ENCODE results near the gene MCOLN2. TPM values are rescaled to one million over a fixed set of nuclear protein-coding genes. Genes with fewer than 3 reads are reported as not detected.
"Not testable (repeated sequence)": the region's sequence is repeated elsewhere in the genome, so short reads cannot be mapped to it uniquely, and the experiment has no call there.

The MCOLN2 gene
- total RNA-seq, 2 experiments from 2014 or later = 11.4 to 12.9 TPM

GRCh38 chr1:85015826-85016225 lies 18.9 kb upstream of the MCOLN2 start:
- CTCF ChIA-PET = interaction anchor here (1.5 to 1.8 kb wide), 2 partner anchors 12 to 71 kb away, joined by 3 to 5 read pairs; no protein-coding TSS in a partner anchor
- ATAC-seq (no peak), DNase-seq (no peak)
- Mint-ChIP-seq H3K36me3 (ENCODE audit: low read depth) (peaks cover 2% of the 10 kb centered on the region), H3K27ac (no peak overlapping the region), H3K4me1 (ENCODE audit: low read depth) (peaks cover 7% of the 10 kb centered on the region), H3K9me3 (ENCODE audit: insufficient read depth) (peaks cover 13% of the 10 kb centered on the region), H3K27me3 (ENCODE audit: low read depth) (peaks cover 17% of the 10 kb centered on the region), H3K4me3 (no peak overlapping the region)
- POLR2A ChIA-PET = no interaction called here

GRCh38 chr1:85005641-85006040 lies 8.7 kb upstream of the MCOLN2 start:
- peak overlapping the region; percentile 22 for H3K4me3 Mint-ChIP-seq
- CTCF ChIA-PET = interaction anchor here (0.9 kb wide), 1 partner anchor 13 kb away, joined by 3 read pairs; no protein-coding TSS in a partner anchor
- ATAC-seq, DNase-seq, POLR2A ChIA-PET: not testable (repeated sequence)
- peaks cover 22% of the 10 kb centered on the region for H3K27me3 Mint-ChIP-seq (ENCODE audit: low read depth)
- peaks cover 43% of the 10 kb centered on the region for H3K36me3 Mint-ChIP-seq (ENCODE audit: low read depth)
- H3K4me1 Mint-ChIP-seq (ENCODE audit: low read depth) = peaks cover 25% of the 10 kb centered on the region
- H3K27ac Mint-ChIP-seq = peak overlapping the region; percentile 58
- peaks cover 34% of the 10 kb centered on the region for H3K9me3 Mint-ChIP-seq (ENCODE audit: insufficient read depth)

GRCh38 chr1:85001742-85002141 lies 4.8 kb upstream of the MCOLN2 start:
- POLR2A ChIA-PET = no interaction called here
- Mint-ChIP-seq H3K27me3 (ENCODE audit: low read depth) (peaks cover 33% of the 10 kb centered on the region), H3K27ac (no peak overlapping the region), H3K4me1 (ENCODE audit: low read depth) (peaks cover 37% of the 10 kb centered on the region), H3K4me3 (no peak overlapping the region), H3K9me3 (ENCODE audit: insufficient read depth) (peaks cover 26% of the 10 kb centered on the region), H3K36me3 (ENCODE audit: low read depth) (peaks cover 31% of the 10 kb centered on the region)
- ATAC-seq = no peak
- DNase-seq = no peak
- CTCF ChIA-PET = interaction anchor here (0.9 to 3.5 kb wide), 2 partner anchors 57 to 257 kb away, joined by 4 to 18 read pairs; partner anchors contain the start of gene C1orf52

- peaks cover 43% of the 10 kb centered on the region for H3K4me1 Mint-ChIP-seq (ENCODE audit: low read depth)
- H3K27ac Mint-ChIP-seq = peak overlapping the region; percentile 6
- H3K27me3 Mint-ChIP-seq (ENCODE audit: low read depth) = peaks cover 35% of the 10 kb centered on the region
- DNase-seq (peak; percentile 63), ATAC-seq (peak; percentile 27)
- peaks cover 3% of the 10 kb centered on the region for H3K9me3 Mint-ChIP-seq (ENCODE audit: insufficient read depth)
- POLR2A ChIA-PET = no interaction called here
- H3K36me3 Mint-ChIP-seq (ENCODE audit: low read depth) = peaks cover 15% of the 10 kb centered on the region
- CTCF ChIA-PET = interaction anchor here (0.8 to 1.1 kb wide), 4 partner anchors 29 to 260 kb away, joined by 3 to 11 read pairs (median 5); partner anchors contain the start of gene C1orf52
- peak overlapping the region; percentile 84 for H3K4me3 Mint-ChIP-seq
These were observed 1.8 kb upstream of the MCOLN2 start for GRCh38 chr1:84998642-84999280.

DNA sequence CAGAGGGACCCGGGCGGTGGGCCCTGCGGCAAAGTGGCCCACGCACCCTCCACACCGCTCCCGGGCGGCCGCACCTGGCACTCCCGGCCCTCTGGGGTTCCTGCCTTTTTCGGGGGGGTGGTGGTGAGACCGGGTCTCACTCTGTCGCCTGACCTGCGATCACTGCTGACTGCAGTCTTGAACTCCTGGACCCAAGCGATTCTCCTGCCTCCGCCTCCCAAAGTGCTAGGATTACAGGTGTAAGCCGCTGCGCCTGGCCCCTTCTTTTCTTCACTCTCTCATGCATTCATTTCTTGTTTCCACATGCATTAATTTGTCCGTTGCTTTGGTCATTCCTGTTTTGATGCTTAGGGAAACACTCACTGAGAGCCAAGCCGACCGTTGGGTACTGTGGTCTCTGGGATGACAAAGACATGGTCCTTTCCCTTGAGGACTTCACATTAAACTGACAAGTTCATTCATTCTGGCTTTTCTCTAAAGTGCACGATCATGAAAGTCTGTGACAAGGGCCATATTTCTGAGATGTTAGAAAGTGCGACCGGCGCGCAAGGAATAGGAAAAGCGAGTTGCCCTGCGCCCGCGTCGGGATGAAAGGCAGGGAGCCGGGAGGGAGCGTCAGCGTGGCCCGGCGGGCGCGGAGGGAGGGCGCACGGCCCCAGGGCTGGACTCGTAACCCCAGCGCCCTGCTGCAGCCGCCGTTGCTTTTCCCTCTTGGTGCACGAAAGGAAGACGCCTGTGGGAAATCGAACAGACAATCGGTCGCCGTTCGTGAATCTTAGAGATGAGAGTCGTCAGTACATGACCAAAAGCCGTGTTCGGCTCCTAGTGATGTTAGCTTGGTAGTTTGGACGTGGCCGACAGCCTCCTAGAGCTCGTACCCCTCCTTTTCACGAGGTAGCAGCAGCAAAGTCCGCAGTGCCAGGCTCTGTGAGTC lies 1.0 kb upstream of the MCOLN2 start:
- H3K27me3 Mint-ChIP-seq (ENCODE audit: low read depth) = peaks cover 32% of the 10 kb centered on the region
- peak overlapping the region; percentile 47 for H3K27ac Mint-ChIP-seq
- peaks cover 45% of the 10 kb centered on the region for H3K4me1 Mint-ChIP-seq (ENCODE audit: low read depth)
- ATAC-seq = no peak
- ChIA-PET POLR2A (interaction anchor here (2.1 kb wide), 1 partner anchor 279 kb away, joined by 4 read pairs; the partner anchor contains the start of gene BCL10), CTCF (interaction anchor here (0.8 to 1.1 kb wide), 4 partner anchors 30 to 261 kb away, joined by 3 to 11 read pairs (median 5); partner anchors contain the start of gene C1orf52)
- no peak for DNase-seq
- H3K36me3 Mint-ChIP-seq (ENCODE audit: low read depth) = peaks cover 8% of the 10 kb centered on the region
- peak overlapping the region; percentile 84 for H3K4me3 Mint-ChIP-seq
- no peaks in the 10 kb centered on the region for H3K9me3 Mint-ChIP-seq (ENCODE audit: insufficient read depth)

DNA sequence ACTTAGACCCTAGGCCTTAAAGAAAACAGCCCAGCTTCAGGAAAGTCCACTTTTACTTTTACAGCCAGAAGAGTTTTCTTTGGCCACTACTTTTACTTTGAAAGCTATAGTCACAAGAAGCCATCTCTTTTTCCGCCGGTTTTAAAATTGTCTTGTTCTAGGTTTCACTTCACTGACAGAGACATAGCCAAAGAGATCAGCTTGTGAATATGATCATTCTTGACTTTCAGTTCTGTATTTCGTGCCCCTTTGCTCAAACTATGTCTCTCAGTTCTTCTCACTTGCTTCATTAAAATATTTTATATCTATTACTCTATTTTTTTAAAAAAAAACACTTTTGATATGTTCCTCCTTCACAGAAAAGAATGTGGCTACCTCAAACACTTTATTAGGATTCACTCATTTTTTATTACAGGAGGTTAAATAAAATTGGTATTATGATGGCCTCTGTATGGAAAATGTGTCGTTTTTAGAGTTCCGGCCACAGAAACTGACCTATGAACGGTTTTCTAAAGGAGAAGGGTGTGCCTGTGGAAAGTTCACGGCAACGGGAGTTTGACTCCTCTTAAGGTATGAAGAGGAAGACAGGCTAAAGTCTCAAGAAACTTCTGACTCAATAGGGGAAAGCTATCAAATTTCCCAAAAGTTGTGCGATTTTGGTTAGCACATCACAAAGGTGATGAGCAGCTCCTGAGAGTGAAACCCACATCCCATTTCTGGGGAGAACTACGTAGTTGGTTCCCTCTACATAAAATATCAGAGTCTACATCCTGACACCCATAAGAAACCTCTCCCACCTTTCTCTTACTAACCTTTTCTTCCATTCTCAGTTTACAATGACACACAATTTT lies 1.2 kb downstream of the MCOLN2 start:
- ChIA-PET POLR2A (interaction anchor here (0.8 to 2.1 kb wide), 3 partner anchors 23 to 281 kb away, joined by 3 to 4 read pairs (median 4); partner anchors contain the start of gene BCL10), CTCF (interaction anchor here (1.0 to 3.7 kb wide), 8 partner anchors 20 to 259 kb away, joined by 3 to 27 read pairs (median 4); no protein-coding TSS in a partner anchor)
- Mint-ChIP-seq H3K4me3 (peak overlapping the region; percentile 84), H3K36me3 (ENCODE audit: low read depth) (peaks cover 5% of the 10 kb centered on the region), H3K4me1 (ENCODE audit: low read depth) (peaks cover 54% of the 10 kb centered on the region), H3K27me3 (ENCODE audit: low read depth) (peaks cover 25% of the 10 kb centered on the region), H3K9me3 (ENCODE audit: insufficient read depth) (no peaks in the 10 kb centered on the region), H3K27ac (peak overlapping the region; percentile 52)
- ATAC-seq (no peak), DNase-seq (no peak)

DNA sequence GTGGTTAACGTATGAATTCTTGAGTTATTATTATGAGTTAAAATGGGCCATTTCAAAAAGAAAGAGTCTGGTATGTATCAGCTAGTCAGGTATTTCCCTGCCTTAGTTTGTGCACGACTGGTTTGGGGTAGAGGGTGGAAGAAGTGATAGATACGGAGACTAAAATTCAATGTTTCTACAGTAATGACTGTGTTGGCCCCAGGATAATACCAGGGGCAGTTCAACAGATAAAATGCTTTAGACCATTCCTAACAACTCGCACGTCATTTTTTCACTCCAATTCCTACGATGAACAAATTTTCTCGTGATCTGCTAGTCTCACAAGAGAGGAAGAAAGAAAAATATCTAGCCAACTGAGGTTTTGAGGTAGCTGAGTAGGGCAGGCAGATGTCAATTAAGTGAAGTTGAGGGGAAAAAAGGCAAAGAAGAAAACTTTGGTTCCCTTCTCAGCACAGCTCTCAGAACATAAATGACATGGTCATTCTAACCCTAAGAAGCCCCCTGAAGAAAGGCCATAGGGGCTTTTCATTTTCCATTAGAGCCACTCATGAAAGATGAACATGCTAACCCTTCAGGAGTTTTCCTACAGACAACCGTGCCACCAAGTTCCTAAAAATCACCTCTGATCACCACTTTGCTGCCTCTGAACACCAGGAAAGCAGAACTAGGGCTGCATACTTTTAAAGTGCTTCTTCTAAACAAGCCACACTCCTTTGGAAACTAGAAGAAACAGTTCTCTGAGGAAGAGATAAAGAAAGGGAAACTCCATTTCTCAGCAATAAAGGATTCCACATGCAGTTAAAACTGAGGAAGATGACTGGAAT lies 5.6 kb downstream of the MCOLN2 start:
- DNase-seq (no peak), ATAC-seq (no peak)
- Mint-ChIP-seq H3K27me3 (ENCODE audit: low read depth) (peaks cover 5% of the 10 kb centered on the region), H3K4me3 (peak overlapping the region; percentile 20), H3K9me3 (ENCODE audit: insufficient read depth) (no peaks in the 10 kb centered on the region), H3K4me1 (ENCODE audit: low read depth) (peaks cover 41% of the 10 kb centered on the region), H3K36me3 (ENCODE audit: low read depth) (peaks cover 5% of the 10 kb centered on the region), H3K27ac (peak overlapping the region; percentile 26)
- CTCF ChIA-PET = interaction anchor here (0.7 to 1.9 kb wide), 5 partner anchors 13 to 46 kb away, joined by 3 to 8 read pairs (median 4); no protein-coding TSS in a partner anchor
- POLR2A ChIA-PET = no interaction called here

DNA sequence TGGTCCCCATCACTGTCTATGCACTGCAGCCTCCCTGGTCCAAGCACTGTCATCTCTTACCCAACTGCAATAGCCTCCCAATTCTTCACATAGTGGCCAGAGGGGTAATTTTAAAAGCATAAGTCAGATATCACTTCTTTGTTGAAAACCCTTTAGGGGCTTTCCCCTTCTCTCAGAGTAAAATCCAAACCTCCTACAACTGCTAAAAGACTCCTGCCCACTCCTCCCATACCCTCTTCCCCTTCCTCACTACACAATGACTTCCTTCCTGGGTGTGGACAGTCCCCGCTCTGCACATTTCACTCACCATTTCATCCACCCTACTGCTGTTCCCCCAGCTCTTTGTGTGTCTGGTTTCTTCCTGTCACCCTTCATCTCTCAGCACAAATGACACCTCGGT lies 8.3 kb downstream of the MCOLN2 start:
- DNase-seq (no peak), ATAC-seq (peak; percentile 76)
- H3K27me3 Mint-ChIP-seq (ENCODE audit: low read depth) = peaks cover 2% of the 10 kb centered on the region
- ChIA-PET POLR2A (interaction anchor here (0.6 kb wide), 1 partner anchor 557 kb away, joined by 3 read pairs; no protein-coding TSS in a partner anchor), CTCF (interaction anchor here (1.9 kb wide), 1 partner anchor 44 kb away, joined by 4 read pairs; no protein-coding TSS in a partner anchor)
- H3K9me3 Mint-ChIP-seq (ENCODE audit: insufficient read depth) = no peaks in the 10 kb centered on the region
- peaks cover 29% of the 10 kb centered on the region for H3K4me1 Mint-ChIP-seq (ENCODE audit: low read depth)
- peaks cover 15% of the 10 kb centered on the region for H3K36me3 Mint-ChIP-seq (ENCODE audit: low read depth)
- H3K27ac Mint-ChIP-seq = peak overlapping the region; percentile 68
- H3K4me3 Mint-ChIP-seq = peak overlapping the region; percentile 3

DNA sequence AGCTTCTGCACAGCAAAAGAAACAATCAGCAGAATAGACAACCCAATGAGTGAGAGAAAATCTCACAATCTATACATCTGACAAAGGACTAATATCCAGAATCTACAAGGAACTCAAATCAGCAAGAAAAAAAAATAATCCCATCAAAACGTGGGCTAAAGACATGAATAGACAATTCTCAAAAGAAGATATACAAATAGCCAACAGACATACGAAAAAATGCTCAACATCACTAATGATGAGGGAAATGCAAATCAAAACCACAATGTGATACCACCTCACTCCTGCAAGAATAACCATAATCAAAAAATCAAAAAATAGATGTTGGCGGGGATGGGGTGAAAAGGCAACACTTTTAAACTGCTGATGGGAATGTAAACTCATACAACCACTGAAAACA lies 10.4 kb downstream of the MCOLN2 start:
- H3K27me3 Mint-ChIP-seq (ENCODE audit: low read depth); CTCF ChIA-PET; DNase-seq; POLR2A ChIA-PET; H3K27ac Mint-ChIP-seq; ATAC-seq; H3K4me3 Mint-ChIP-seq; H3K9me3 Mint-ChIP-seq (ENCODE audit: insufficient read depth): not testable (repeated sequence)
- Mint-ChIP-seq H3K4me1 (ENCODE audit: low read depth) (peaks cover 17% of the 10 kb centered on the region), H3K36me3 (ENCODE audit: low read depth) (peaks cover 18% of the 10 kb centered on the region)

DNA sequence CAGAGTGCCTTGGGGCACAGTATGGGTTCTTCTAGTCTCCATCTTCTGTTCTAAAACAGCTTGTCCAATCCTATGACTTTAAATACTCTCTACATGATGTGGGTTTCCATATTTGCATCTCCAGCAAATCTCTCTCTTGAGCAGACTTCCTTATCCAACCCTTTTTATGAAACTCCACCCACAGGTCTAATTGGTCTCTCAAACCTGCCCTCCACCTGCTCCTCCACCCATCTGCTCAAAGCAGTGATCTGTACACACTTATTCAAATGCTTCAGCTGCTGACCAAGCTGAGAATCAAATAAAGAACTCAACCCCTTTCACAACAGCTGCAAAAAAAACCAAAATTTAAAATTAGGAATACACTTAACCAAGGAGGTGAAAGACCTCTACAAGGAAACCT lies 11.5 kb downstream of the MCOLN2 start:
- Mint-ChIP-seq H3K4me3 (no peak overlapping the region), H3K27me3 (ENCODE audit: low read depth) (peaks cover 4% of the 10 kb centered on the region), H3K36me3 (ENCODE audit: low read depth) (peaks cover 22% of the 10 kb centered on the region), H3K4me1 (ENCODE audit: low read depth) (peaks cover 13% of the 10 kb centered on the region), H3K27ac (no peak overlapping the region), H3K9me3 (ENCODE audit: insufficient read depth) (no peaks in the 10 kb centered on the region)
- DNase-seq (no peak), ATAC-seq (no peak)
- CTCF ChIA-PET = no interaction called here
- POLR2A ChIA-PET = no interaction called here
